AG04450 (cell line): ENCODE measurements around the gene GAPDHS. TPM values are rescaled to one million over a fixed set of nuclear protein-coding genes. Genes with fewer than 3 reads are reported as not detected.

ENCODE experiments used
- CTCF ChIA-PET: fragments of 300-600, 350-600 bp; formaldehyde crosslinking; extraction: SDS; loops from one replicate; lab custom pipeline; 2022; ENCODE audit warnings: antibody characterized with exemption, inconsistent platforms; lab: Charles Lee
- POLR2A ChIA-PET: fragments of 350-600 bp; formaldehyde crosslinking; extraction: SDS; loops from one replicate; lab custom pipeline; 2021; ENCODE audit warnings: antibody characterized with exemption, inconsistent platforms; lab: Yijun Ruan, JAX
- DNase-seq: peaks from one replicate; pipeline ENCODE4 v3.0.0-alpha.2; 2011; ENCODE audit warnings: low read depth, low spot score
- H3K27ac ChIP-seq: one replicate; pipeline ENCODE4 v1.5.1; 2012; ENCODE audit warnings: low read depth, low read length, control low read depth
- H3K27me3 ChIP-seq: one replicate; pipeline ENCODE4 v1.6.0; 2012; ENCODE audit warnings: low read length; ENCODE audit not compliant: control insufficient read depth, insufficient read depth
- H3K4me3 ChIP-seq: 2 replicates; pipeline ENCODE4 v1.5.1; 2011; ENCODE audit warnings: mild to moderate bottlenecking, low read depth, low read length, control low read depth
- H3K9me3 ChIP-seq: 2 replicates; pipeline ENCODE4 v1.5.1; 2012; ENCODE audit warnings: low read length; ENCODE audit not compliant: control insufficient read depth, insufficient read depth
- CTCF ChIP-seq: IDR thresholded peaks from 2 replicates; pipeline ENCODE4 v1.5.1; 2011; ENCODE audit warnings: low read depth, low read length, control low read depth, inconsistent platforms
- polyA plus RNA-seq: library from polyadenylated mRNA; depleted of rRNA; stranded (reverse); fragments of >200 nt; gene quantifications from 2 replicates; pipeline ENCODE4 v1.2.3, GENCODE V29; 2011

The GAPDHS gene
- polyA plus RNA-seq, 1 experiment: not detected

- H3K27me3 ChIP-seq: peaks cover 7% of the 10 kb centered on the region
Measured at GRCh38 chr19:35495107-35496064, 37.9 kb upstream of the GAPDHS start.

GRCh38 chr19:35497406-35497805 is 35.9 kb upstream of the GAPDHS start:
- no peak for TF ChIP-seq CTCF
- no peak overlapping the region for H3K4me3 ChIP-seq
- no peak for DNase-seq
- no peaks in the 10 kb centered on the region for H3K9me3 ChIP-seq
- CTCF ChIA-PET: interaction anchor here (0.5 to 1.6 kb wide), 4 partner anchors 13 to 145 kb away, joined by 3 to 9 read pairs (median 6); no protein-coding TSS in a partner anchor
- H3K27ac ChIP-seq: no peak overlapping the region
- POLR2A ChIA-PET: no interaction called here
- peaks cover 5% of the 10 kb centered on the region for H3K27me3 ChIP-seq

More at GRCh38 chr19:35495107-35496064, 37.9 kb upstream of the GAPDHS start:
- no peak overlapping the region for H3K27ac ChIP-seq
- H3K9me3 ChIP-seq: no peaks in the 10 kb centered on the region
- ChIA-PET CTCF (interaction anchor here (0.6 to 1.6 kb wide), 31 partner anchors 8 to 451 kb away, joined by 3 to 46 read pairs (median 4); no protein-coding TSS in a partner anchor), POLR2A (interaction anchor here (0.6 kb wide), 1 partner anchor 316 kb away, joined by 5 read pairs; no protein-coding TSS in a partner anchor)
- DNase-seq: peak; percentile 10
- peak; percentile 96 for TF ChIP-seq CTCF
- no peak overlapping the region for H3K4me3 ChIP-seq

- ChIA-PET POLR2A (no interaction called here), CTCF (interaction anchor here (1.4 kb wide), 1 partner anchor 12 kb away, joined by 7 read pairs; no protein-coding TSS in a partner anchor)
Measured at GRCh38 chr19:35498220-35498619, 35.0 kb upstream of the GAPDHS start.

GRCh38 chr19:35498984-35499527 is 34.2 kb upstream of the GAPDHS start:
- CTCF ChIA-PET: no interaction called here
- no peak for DNase-seq
- TF ChIP-seq CTCF: no peak
- POLR2A ChIA-PET: no interaction called here
- H3K27me3 ChIP-seq: peaks cover 7% of the 10 kb centered on the region
- H3K4me3 ChIP-seq: no peak overlapping the region
- H3K27ac ChIP-seq: no peak overlapping the region
- no peaks in the 10 kb centered on the region for H3K9me3 ChIP-seq

More at GRCh38 chr19:35498220-35498619, 35.0 kb upstream of the GAPDHS start:
- H3K4me3 ChIP-seq: no peak overlapping the region
- DNase-seq: no peak
- no peak for TF ChIP-seq CTCF
- H3K27me3 ChIP-seq: peaks cover 6% of the 10 kb centered on the region
- no peak overlapping the region for H3K27ac ChIP-seq
- H3K9me3 ChIP-seq: no peaks in the 10 kb centered on the region

GRCh38 chr19:35500611-35501010 is 32.6 kb upstream of the GAPDHS start:
- H3K27ac ChIP-seq: no peak overlapping the region
- peaks cover 13% of the 10 kb centered on the region for H3K27me3 ChIP-seq
- POLR2A ChIA-PET: no interaction called here
- no peaks in the 10 kb centered on the region for H3K9me3 ChIP-seq
- CTCF ChIA-PET: no interaction called here
- H3K4me3 ChIP-seq: no peak overlapping the region
- no peak for TF ChIP-seq CTCF
- no peak for DNase-seq
